Left renal cortex interstitium (tissue), 4 donors: ENCODE data around the gene DOCK1. TPM values are rescaled to one million over a fixed set of nuclear protein-coding genes. Genes with fewer than 3 reads are reported as not detected.

Experiments used
- DNase-seq, 4 donors: peaks; one replicate each; pipeline ENCODE4 v3.0.0-alpha.2; 2013; ENCODE audit warnings: low read depth in 4 of 4, low spot score in 2 of 4, missing footprints in 1 of 4
- polyA plus RNA-seq, 4 donors: library from polyadenylated mRNA; unstranded; fragments of 120-200 nt; gene quantifications; one replicate each; pipeline ENCODE4 v1.2.1, GENCODE V29; 2013; ENCODE audit not compliant: insufficient read length in 4 of 4

The DOCK1 gene
- polyA plus RNA-seq, 4 donors, result 57.9 to 68.2 (median 64.3) TPM

GRCh38 chr10:127125331-127125730, 220.1 kb downstream of the DOCK1 start:
- no peak for DNase-seq

GRCh38 chr10:127127822-127128221, 222.6 kb downstream of the DOCK1 start:
- DNase-seq, result no peak

- DNase-seq, result no peak
These were observed 223.9 kb downstream of the DOCK1 start for GRCh38 chr10:127129104-127129503.

GRCh38 chr10:127132451-127132850, 227.2 kb downstream of the DOCK1 start:
- DNase-seq, result no peak

- DNase-seq, result no peak
These were observed 228.0 kb downstream of the DOCK1 start for GRCh38 chr10:127133225-127133624.

GRCh38 chr10:127133672-127134500, 228.7 kb downstream of the DOCK1 start:
- no peak for DNase-seq

GRCh38 chr10:127135844-127136577, 230.8 kb downstream of the DOCK1 start:
- no peak for DNase-seq

GRCh38 chr10:127137391-127137790, 232.2 kb downstream of the DOCK1 start:
- DNase-seq, result no peak

GRCh38 chr10:127142136-127142535, 236.9 kb downstream of the DOCK1 start:
- DNase-seq, result no peak

- DNase-seq, result no peak
These were observed 237.6 kb downstream of the DOCK1 start for GRCh38 chr10:127142856-127143255.

- no peak for DNase-seq
These were observed 239.9 kb downstream of the DOCK1 start for GRCh38 chr10:127145173-127145572.

- no peak for DNase-seq
These were observed 241.4 kb downstream of the DOCK1 start for GRCh38 chr10:127146661-127147060.

GRCh38 chr10:127148066-127148932, 243.1 kb downstream of the DOCK1 start:
- no peak for DNase-seq

GRCh38 chr10:127148933-127149220, 243.6 kb downstream of the DOCK1 start:
- DNase-seq, result no peak

- no peak for DNase-seq
These were observed 244.4 kb downstream of the DOCK1 start for GRCh38 chr10:127149501-127150081.

GRCh38 chr10:127150136-127150535, 244.9 kb downstream of the DOCK1 start:
- no peak for DNase-seq

GRCh38 chr10:127151541-127151940, 246.3 kb downstream of the DOCK1 start:
- no peak for DNase-seq

- no peak for DNase-seq
These were observed 246.9 kb downstream of the DOCK1 start for GRCh38 chr10:127151981-127152699.

- no peak for DNase-seq
These were observed 248.0 kb downstream of the DOCK1 start for GRCh38 chr10:127153181-127153580.
